ENCODE data around the gene ADD2.

DNA sequence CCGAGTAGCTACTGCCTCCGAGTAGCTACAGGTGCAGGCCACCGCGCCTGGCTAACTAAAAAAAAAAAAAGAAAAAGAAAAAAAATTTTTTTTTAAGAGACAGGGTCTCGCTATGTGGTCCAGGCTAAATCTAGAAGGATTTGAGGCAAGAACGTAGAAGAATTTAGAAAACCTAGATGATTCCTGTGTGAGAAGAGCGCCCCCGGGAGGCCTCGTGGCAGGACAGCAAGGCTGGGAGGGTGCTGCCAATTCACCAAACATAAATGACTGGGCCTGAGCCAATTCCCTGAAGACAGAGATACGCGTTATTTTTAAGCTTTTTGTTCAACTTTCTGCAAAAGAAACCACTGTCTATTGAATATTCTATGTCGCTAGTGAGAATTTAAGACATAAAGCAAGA is 124.3 kb downstream of the ADD2 start:
- TF ChIP-seq, protein P1, sequence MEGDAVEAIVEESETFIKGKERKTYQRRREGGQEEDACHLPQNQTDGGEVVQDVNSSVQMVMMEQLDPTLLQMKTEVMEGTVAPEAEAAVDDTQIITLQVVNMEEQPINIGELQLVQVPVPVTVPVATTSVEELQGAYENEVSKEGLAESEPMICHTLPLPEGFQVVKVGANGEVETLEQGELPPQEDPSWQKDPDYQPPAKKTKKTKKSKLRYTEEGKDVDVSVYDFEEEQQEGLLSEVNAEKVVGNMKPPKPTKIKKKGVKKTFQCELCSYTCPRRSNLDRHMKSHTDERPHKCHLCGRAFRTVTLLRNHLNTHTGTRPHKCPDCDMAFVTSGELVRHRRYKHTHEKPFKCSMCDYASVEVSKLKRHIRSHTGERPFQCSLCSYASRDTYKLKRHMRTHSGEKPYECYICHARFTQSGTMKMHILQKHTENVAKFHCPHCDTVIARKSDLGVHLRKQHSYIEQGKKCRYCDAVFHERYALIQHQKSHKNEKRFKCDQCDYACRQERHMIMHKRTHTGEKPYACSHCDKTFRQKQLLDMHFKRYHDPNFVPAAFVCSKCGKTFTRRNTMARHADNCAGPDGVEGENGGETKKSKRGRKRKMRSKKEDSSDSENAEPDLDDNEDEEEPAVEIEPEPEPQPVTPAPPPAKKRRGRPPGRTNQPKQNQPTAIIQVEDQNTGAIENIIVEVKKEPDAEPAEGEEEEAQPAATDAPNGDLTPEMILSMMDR (IDR thresholded peaks at IDR 0.05), result no peak
- TF ChIP-seq POLR2A (IDR thresholded peaks at IDR 0.05), result no peak

All from adrenal gland (tissue), 5 donors.